Stimulated activated CD4-positive, alpha-beta T cell treated with anti-CD3 and anti-CD28 coated beads, Interleukin-4, amount 100 ng/mL, for 4 hours (primary cell): ENCODE data around the gene CILP2.

Source experiments
- DNase-seq, 2 experiments: peaks; one replicate each; pipeline ENCODE4 v3.0.0-alpha.2; 2020

Gene CILP2

GRCh38 chr19:19506592-19506991 lies 31.5 kb upstream of the CILP2 start:
- DNase-seq = no peak

GRCh38 chr19:19507354-19507753 lies 30.7 kb upstream of the CILP2 start:
- no peak for DNase-seq

- no peak for DNase-seq
Measured at GRCh38 chr19:19508217-19508616, 29.8 kb upstream of the CILP2 start.

GRCh38 chr19:19510432-19510831 lies 27.6 kb upstream of the CILP2 start:
- no peak for DNase-seq

- no peak for DNase-seq
Measured at GRCh38 chr19:19513682-19514081, 24.4 kb upstream of the CILP2 start.

GRCh38 chr19:19514215-19514657 lies 23.8 kb upstream of the CILP2 start:
- DNase-seq = no peak

- no peak for DNase-seq
Measured at GRCh38 chr19:19514881-19515641, 23.0 kb upstream of the CILP2 start, which contains the start of gene TSSK6. Gene TSSK6 (minus strand): TSS chr19:19515548. CDS start chr19:19515427, 121 bp downstream.

- DNase-seq = peak; percentile 89 to 92
Measured at GRCh38 chr19:19515642-19516519, 22.2 kb upstream of the CILP2 start, which contains the start of gene NDUFA13. Gene NDUFA13 (plus strand): TSS chr19:19516225. CDS start chr19:19516239, 14 bp downstream.

- DNase-seq = no peak
Measured at GRCh38 chr19:19517235-19517619, 20.8 kb upstream of the CILP2 start.

- no peak for DNase-seq
Measured at GRCh38 chr19:19520989-19521388, 17.1 kb upstream of the CILP2 start.

GRCh38 chr19:19523177-19523576 lies 14.9 kb upstream of the CILP2 start:
- DNase-seq = no peak

GRCh38 chr19:19524053-19524452 lies 14.0 kb upstream of the CILP2 start:
- DNase-seq = no peak

GRCh38 chr19:19525611-19526380 lies 12.3 kb upstream of the CILP2 start:
- DNase-seq = no peak

GRCh38 chr19:19526581-19527370 lies 11.3 kb upstream of the CILP2 start:
- no peak for DNase-seq

GRCh38 chr19:19527371-19527656 lies 10.8 kb upstream of the CILP2 start:
- no peak for DNase-seq

GRCh38 chr19:19527674-19528625 lies 10.1 kb upstream of the CILP2 start:
- no peak for DNase-seq

GRCh38 chr19:19528721-19529490 lies 9.2 kb upstream of the CILP2 start, which contains the start of gene YJEFN3:
Gene YJEFN3 (plus strand): TSS chr19:19528911. CDS start chr19:19528933, 22 bp downstream.
- DNase-seq = no peak

GRCh38 chr19:19529783-19530422 lies 8.2 kb upstream of the CILP2 start:
- DNase-seq = no peak

GRCh38 chr19:19530423-19530804 lies 7.7 kb upstream of the CILP2 start:
- DNase-seq = no peak

GRCh38 chr19:19530889-19531288 lies 7.2 kb upstream of the CILP2 start:
- DNase-seq = no peak
